Measurements from ENCODE around the gene EN2.
A peak's percentile ranks its signal among the peaks of the same experiment; 100 is the strongest.

EN2 gene

DNA sequence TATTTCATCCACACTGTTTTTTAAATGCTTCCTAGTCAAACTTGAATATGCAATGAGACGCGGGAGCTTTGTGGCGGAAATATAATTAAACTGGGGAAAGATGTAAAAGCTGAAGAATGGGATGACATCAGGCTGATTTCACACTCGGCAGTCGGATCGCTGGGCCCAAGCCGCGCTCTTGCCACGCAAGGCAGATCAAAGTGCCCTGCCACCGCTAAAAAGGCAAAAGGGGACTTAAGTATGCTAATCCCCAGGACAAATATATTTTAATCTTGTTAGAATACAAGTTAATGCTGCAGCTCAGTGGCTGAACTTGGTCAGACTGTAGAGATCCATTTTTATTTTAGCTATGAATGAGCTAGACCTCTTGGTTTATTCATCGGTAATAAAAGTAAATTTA is 13.8 kb downstream of the EN2 start:
- Mint-ChIP-seq H3K27ac (peak overlapping the region in 2 of 3 experiments; percentile 26 to 56), H3K9me3 (peaks cover 15% of the 10 kb centered on the region), H3K36me3 (ENCODE audit: low read depth) (no peaks in the 10 kb centered on the region), H3K4me3 (no peak overlapping the region), H3K4me1 (peaks cover 30% of the 10 kb centered on the region), H3K27me3 (ENCODE audit: low read depth) (peaks cover 100% of the 10 kb centered on the region)
- TF ChIP-seq, protein P1, sequence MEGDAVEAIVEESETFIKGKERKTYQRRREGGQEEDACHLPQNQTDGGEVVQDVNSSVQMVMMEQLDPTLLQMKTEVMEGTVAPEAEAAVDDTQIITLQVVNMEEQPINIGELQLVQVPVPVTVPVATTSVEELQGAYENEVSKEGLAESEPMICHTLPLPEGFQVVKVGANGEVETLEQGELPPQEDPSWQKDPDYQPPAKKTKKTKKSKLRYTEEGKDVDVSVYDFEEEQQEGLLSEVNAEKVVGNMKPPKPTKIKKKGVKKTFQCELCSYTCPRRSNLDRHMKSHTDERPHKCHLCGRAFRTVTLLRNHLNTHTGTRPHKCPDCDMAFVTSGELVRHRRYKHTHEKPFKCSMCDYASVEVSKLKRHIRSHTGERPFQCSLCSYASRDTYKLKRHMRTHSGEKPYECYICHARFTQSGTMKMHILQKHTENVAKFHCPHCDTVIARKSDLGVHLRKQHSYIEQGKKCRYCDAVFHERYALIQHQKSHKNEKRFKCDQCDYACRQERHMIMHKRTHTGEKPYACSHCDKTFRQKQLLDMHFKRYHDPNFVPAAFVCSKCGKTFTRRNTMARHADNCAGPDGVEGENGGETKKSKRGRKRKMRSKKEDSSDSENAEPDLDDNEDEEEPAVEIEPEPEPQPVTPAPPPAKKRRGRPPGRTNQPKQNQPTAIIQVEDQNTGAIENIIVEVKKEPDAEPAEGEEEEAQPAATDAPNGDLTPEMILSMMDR (IDR thresholded peaks at IDR 0.05; ENCODE audit: unreplicated experiment in 3 of 3): no peak

DNA sequence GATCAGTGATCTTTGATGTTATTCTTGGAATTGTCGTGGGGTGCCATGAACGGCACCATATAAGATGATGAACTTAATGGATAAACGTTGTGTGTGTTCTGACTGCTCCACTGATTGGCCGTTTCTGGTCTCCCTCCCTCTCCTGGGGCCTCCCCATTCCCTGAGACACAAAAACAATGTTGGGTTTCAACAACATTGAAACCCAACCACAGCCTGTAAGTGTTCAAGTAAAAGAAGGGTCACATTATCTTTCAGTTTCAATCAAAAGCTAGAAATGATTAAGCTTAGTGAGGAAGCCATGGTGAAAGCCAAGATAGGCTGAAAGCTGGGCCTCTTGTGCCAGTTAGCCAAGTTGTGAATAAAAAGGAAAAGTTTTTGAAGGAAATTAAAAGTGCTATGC is 19.5 kb downstream of the EN2 start:
- Mint-ChIP-seq H3K4me3 (no peak overlapping the region), H3K27ac (no peak overlapping the region), H3K4me1 (peaks cover 11% of the 10 kb centered on the region), H3K36me3 (ENCODE audit: low read depth) (no peaks in the 10 kb centered on the region), H3K27me3 (ENCODE audit: low read depth) (peaks cover 92% of the 10 kb centered on the region), H3K9me3 (peaks cover 23% of the 10 kb centered on the region)
- TF ChIP-seq, protein P1 (IDR thresholded peaks at IDR 0.05; ENCODE audit: unreplicated experiment in 3 of 3): no peak

DNA sequence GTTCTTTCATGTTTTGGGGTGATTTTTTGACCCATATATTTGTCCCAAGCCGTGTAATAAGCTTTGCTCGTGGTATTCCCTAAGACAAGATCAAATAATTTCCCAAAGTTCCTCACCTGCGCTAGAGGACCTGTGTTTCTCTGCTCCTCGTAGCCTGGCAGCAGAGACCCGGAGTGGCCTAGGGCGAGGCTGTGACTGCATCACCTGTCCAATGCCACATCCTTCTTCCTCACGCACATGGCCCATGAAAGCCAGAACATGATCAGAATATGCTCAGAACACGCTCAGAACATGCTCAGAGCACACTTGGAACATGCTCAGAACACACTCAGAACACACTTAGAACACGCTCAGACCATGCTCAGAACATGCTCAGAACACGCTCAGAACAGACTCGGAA is 23.8 kb downstream of the EN2 start:
- Mint-ChIP-seq H3K9me3 (peaks cover 9% of the 10 kb centered on the region), H3K4me3 (no peak overlapping the region), H3K27ac (no peak overlapping the region), H3K4me1 (peaks cover 10% of the 10 kb centered on the region), H3K36me3 (ENCODE audit: low read depth) (no peaks in the 10 kb centered on the region), H3K27me3 (ENCODE audit: low read depth) (peaks cover 82% of the 10 kb centered on the region)
- TF ChIP-seq, protein P1 (IDR thresholded peaks at IDR 0.05; ENCODE audit: unreplicated experiment in 3 of 3): no peak

DNA sequence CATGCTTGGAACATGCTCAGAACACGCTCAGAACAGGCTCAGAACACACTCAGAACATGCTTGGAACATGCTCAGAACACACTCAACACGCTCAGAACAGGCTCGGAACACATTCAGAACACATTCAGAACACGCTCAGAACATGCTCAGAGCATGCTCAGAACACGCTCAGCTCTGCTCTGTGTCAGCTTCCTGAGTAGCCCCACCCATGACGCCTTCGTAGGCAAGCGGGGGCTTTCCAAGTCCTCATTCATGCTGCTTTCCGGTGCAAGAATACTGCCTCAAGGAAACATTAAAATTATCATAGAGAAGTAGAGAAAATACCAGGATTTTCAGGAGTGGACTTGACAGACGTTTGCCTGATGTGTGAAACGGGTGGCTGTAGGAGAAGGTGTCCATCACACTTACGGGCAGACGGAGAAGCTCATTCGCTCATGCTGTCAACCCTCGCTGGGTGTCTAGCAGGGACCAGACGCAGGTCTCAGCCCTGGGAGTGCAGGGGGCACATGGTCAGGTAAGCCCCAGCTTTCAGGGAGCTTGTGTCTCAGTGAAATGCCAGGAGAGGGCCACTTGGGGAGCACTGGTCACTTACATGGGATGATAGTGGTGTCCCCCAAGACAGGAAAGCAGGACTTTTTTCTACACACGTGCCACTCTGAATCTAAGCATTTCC is 24.7 kb downstream of the EN2 start:
- TF ChIP-seq, protein P1 (IDR thresholded peaks at IDR 0.05; ENCODE audit: unreplicated experiment in 3 of 3): no peak
- Mint-ChIP-seq H3K4me3 (no peak overlapping the region), H3K4me1 (peaks cover 10% of the 10 kb centered on the region), H3K27me3 (ENCODE audit: low read depth) (peaks cover 83% of the 10 kb centered on the region), H3K9me3 (peaks cover 5% of the 10 kb centered on the region), H3K27ac (no peak overlapping the region), H3K36me3 (ENCODE audit: low read depth) (no peaks in the 10 kb centered on the region)

DNA sequence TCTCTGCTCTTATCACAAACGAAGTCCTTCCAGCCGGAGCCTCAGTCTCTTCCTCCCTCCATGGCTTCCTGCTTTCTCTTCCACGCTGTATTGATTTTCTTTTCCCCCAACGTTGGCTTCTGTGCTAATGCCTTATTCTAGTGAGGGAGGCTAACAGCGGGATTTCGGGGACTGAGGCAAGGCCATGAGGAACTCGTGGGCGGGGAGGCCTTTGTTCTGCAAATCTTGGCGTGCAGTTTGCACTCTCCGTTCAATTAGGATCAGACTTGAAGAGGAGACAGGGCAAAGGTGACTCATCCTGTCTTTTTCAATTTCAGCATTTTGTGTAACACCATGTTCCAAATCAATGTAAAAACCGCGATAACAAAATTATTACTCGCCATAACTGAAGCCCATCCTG is 25.3 kb downstream of the EN2 start:
- Mint-ChIP-seq H3K27ac (no peak overlapping the region), H3K9me3 (peaks cover 5% of the 10 kb centered on the region), H3K36me3 (ENCODE audit: low read depth) (no peaks in the 10 kb centered on the region), H3K4me3 (no peak overlapping the region), H3K27me3 (ENCODE audit: low read depth) (peaks cover 83% of the 10 kb centered on the region), H3K4me1 (peaks cover 10% of the 10 kb centered on the region)
- TF ChIP-seq, protein P1 (IDR thresholded peaks at IDR 0.05; ENCODE audit: unreplicated experiment in 3 of 3): no peak

DNA sequence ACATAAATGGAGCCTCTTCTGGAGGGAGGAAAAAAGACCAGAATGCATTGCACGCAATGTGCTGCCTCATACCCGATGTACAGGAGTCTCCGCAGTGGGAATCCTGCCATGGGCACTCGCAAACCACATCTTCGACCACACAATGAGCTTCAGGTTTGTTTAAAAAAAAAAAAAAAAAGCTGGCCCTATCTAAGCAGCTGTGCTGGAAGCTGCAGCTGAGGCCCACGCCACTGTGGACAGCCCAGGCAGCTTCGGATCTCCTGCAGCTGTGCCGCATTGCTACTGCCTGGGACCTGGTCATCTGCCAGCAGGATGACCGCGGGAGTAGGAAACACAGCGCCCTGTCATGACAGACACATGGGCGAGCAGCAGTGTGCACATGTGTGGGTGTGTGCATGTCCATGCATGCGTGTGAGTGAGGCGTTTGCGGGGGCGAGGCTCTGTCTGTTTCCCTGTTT is 26.0 kb downstream of the EN2 start:
- H3K4me1 Mint-ChIP-seq: peaks cover 10% of the 10 kb centered on the region
- TF ChIP-seq, protein P1 (IDR thresholded peaks at IDR 0.05; ENCODE audit: unreplicated experiment in 3 of 3): no peak
- H3K27me3 Mint-ChIP-seq (ENCODE audit: low read depth): peaks cover 83% of the 10 kb centered on the region
- H3K27ac Mint-ChIP-seq: peak overlapping the region in 1 of 3 experiments; percentile 58
- no peak overlapping the region for H3K4me3 Mint-ChIP-seq
- H3K9me3 Mint-ChIP-seq: peaks cover 3% of the 10 kb centered on the region
- H3K36me3 Mint-ChIP-seq (ENCODE audit: low read depth): no peaks in the 10 kb centered on the region
